IMR-90 (cell line): Measurements from ENCODE around the gene BRAF. TPM values are rescaled to one million over a fixed set of nuclear protein-coding genes. Genes with fewer than 3 reads are reported as not detected.

Experiments used
- ATAC-seq: fragments of 200-7000 bp; cut with Tn5 transposase; 2 replicates; pipeline ENCODE4 v1.9.1; 2020; ENCODE audit warnings: low read depth, mild to moderate bottlenecking, moderate library complexity
- BruUV-seq: library from RNA; stranded (reverse); fragments of 400-500 nt; replicated peaks from 2 replicates; lab custom pipeline; 2021; lab: Mats Ljungman, UMichigan
- CTCF ChIA-PET: fragments of 300-600 bp; formaldehyde crosslinking; extraction: SDS; loops from one replicate; lab custom pipeline; 2021; ENCODE audit warnings: antibody characterized with exemption; lab: Yijun Ruan, JAX
- POLR2A ChIA-PET: fragments of 300-600 bp; sonication (Branson Sonifier 250); formaldehyde crosslinking; loops from one replicate; lab custom pipeline; 2022; ENCODE audit warnings: antibody characterized with exemption; ENCODE audit not compliant: unreplicated experiment; lab: Charles Lee
- DNase-seq: peaks from one replicate; pipeline ENCODE4 v3.0.0; 2013
- H2AFZ ChIP-seq: replicated peaks from 2 replicates; pipeline ENCODE3; 2013; ENCODE audit warnings: low read length, mild to moderate bottlenecking; ENCODE audit not compliant: poor library complexity
- H2AK5ac ChIP-seq: 2 replicates; pipeline ENCODE4 v1.6.1; 2013; ENCODE audit warnings: low read depth, low read length, inconsistent platforms
- H2AK9ac ChIP-seq: replicated peaks from 2 replicates; pipeline ENCODE3; 2013; ENCODE audit warnings: mild to moderate bottlenecking, low read depth, low read length, moderate library complexity; ENCODE audit not compliant: poor library complexity
- H2BK120ac ChIP-seq: 2 replicates; pipeline ENCODE4 v1.6.1; 2013; ENCODE audit warnings: low read depth, low read length, inconsistent platforms
- H2BK15ac ChIP-seq: 3 replicates; pipeline ENCODE4 v1.6.1; 2013; ENCODE audit warnings: low read depth, low read length, inconsistent platforms
- H2BK20ac ChIP-seq: 2 replicates; pipeline ENCODE4 v1.6.1; 2013; ENCODE audit warnings: low read depth, mild to moderate bottlenecking, inconsistent platforms, low read length, moderate library complexity
- H2BK5ac ChIP-seq: 2 replicates; pipeline ENCODE4 v1.6.1; 2013; ENCODE audit warnings: mild to moderate bottlenecking, low read depth, low read length, inconsistent platforms; ENCODE audit not compliant: poor library complexity, severe bottlenecking
- H3K14ac ChIP-seq: replicated peaks from 2 replicates; pipeline ENCODE4 v1.6.1; 2013; ENCODE audit warnings: low read depth, low read length, inconsistent platforms
- H3K18ac ChIP-seq: 2 replicates; pipeline ENCODE4 v1.6.1; 2013; ENCODE audit warnings: low read depth, low read length, control low read depth
- H3K23ac ChIP-seq: 2 replicates; pipeline ENCODE4 v1.6.1; 2013; ENCODE audit warnings: low read depth, low read length, inconsistent platforms
- H3K27ac ChIP-seq: 2 replicates; pipeline ENCODE4 v1.5.1; 2013; ENCODE audit warnings: mild to moderate bottlenecking, control low read depth, low read length; ENCODE audit not compliant: insufficient read depth
- H3K27me3 ChIP-seq: 2 replicates; pipeline ENCODE4 v1.6.1; 2013; ENCODE audit warnings: low read length; ENCODE audit not compliant: control insufficient read depth, insufficient read depth
- H3K36me3 ChIP-seq: 2 replicates; pipeline ENCODE4 v1.6.1; 2013; ENCODE audit warnings: low read length, mixed read lengths; ENCODE audit not compliant: control insufficient read depth, insufficient read depth
- H3K4ac ChIP-seq: 2 replicates; pipeline ENCODE4 v1.6.1; 2013; ENCODE audit warnings: low read depth, low read length, inconsistent platforms
- H3K4me1 ChIP-seq: 2 replicates; pipeline ENCODE4 v1.6.1; 2013; ENCODE audit warnings: low read length, mixed read lengths; ENCODE audit not compliant: control insufficient read depth, insufficient read depth
- H3K4me2 ChIP-seq: 2 replicates; pipeline ENCODE4 v1.6.1; 2013; ENCODE audit warnings: low read depth, mild to moderate bottlenecking, control low read depth, low read length, moderate library complexity
- H3K4me3 ChIP-seq: 2 replicates; pipeline ENCODE4 v1.5.1; 2013; ENCODE audit warnings: low read depth, mild to moderate bottlenecking, control low read depth, low read length, moderate library complexity; ENCODE audit not compliant: insufficient read depth
- H3K56ac ChIP-seq: 2 replicates; pipeline ENCODE4 v1.6.1; 2013; ENCODE audit warnings: low read length, inconsistent platforms; ENCODE audit not compliant: insufficient read depth; ENCODE audit errors: extremely low read depth
- H3K79me1 ChIP-seq, 2 experiments: 2 replicates each; pipeline ENCODE4 v1.6.1; 2013; ENCODE audit warnings: low read length in 2 of 2, inconsistent platforms in 1 of 2, low read depth in 1 of 2
- H3K9ac ChIP-seq: 2 replicates; pipeline ENCODE4 v1.6.1; 2013; ENCODE audit warnings: low read depth, low read length, control low read depth
- H3K9me1 ChIP-seq: 2 replicates; pipeline ENCODE4 v1.6.1; 2013; ENCODE audit warnings: low read length, inconsistent platforms; ENCODE audit not compliant: insufficient read depth
- H3K9me3 ChIP-seq: 2 replicates; pipeline ENCODE4 v1.6.1; 2013; ENCODE audit warnings: low read length; ENCODE audit not compliant: control insufficient read depth, insufficient read depth
- H4K20me1 ChIP-seq: 2 replicates; pipeline ENCODE4 v1.6.1; 2013; ENCODE audit warnings: low read length, inconsistent platforms; ENCODE audit not compliant: insufficient read depth
- H4K5ac ChIP-seq: 2 replicates; pipeline ENCODE4 v1.6.1; 2013; ENCODE audit warnings: mild to moderate bottlenecking, low read depth, low read length, control low read depth
- H4K8ac ChIP-seq, 2 experiments: 2 replicates each; pipeline ENCODE4 v1.6.1; 2013; ENCODE audit warnings: low read depth in 2 of 2, low read length in 2 of 2, control low read depth in 1 of 2, inconsistent platforms in 1 of 2
- H4K91ac ChIP-seq: 2 replicates; pipeline ENCODE4 v1.6.1; 2013; ENCODE audit warnings: low read depth, low read length, inconsistent platforms; ENCODE audit not compliant: insufficient read depth
- FOS ChIP-seq: fragments of 150-350 bp; IDR thresholded peaks from 2 replicates; pipeline ENCODE4 v1.6.1; 2016; ENCODE audit warnings: low read depth, low read length
- POLR2A ChIP-seq: IDR thresholded peaks from 2 replicates; pipeline ENCODE4 v1.6.1; 2012; ENCODE audit warnings: mild to moderate bottlenecking, low read depth, low read length
- RAD21 ChIP-seq: IDR thresholded peaks from 2 replicates; pipeline ENCODE4 v1.6.1; 2012; ENCODE audit warnings: low read length, improper control_type of control experiment
- RCOR1 ChIP-seq: IDR thresholded peaks from 2 replicates; pipeline ENCODE4 v1.6.1; 2012; ENCODE audit warnings: mild to moderate bottlenecking, low read length, improper control_type of control experiment; ENCODE audit not compliant: insufficient replicate concordance
- RFX5 ChIP-seq: IDR thresholded peaks from 2 replicates; pipeline ENCODE4 v1.8.0; 2012; ENCODE audit warnings: low read depth, mild to moderate bottlenecking, low read length, moderate library complexity
- SMC3 ChIP-seq: fragments of 150-350 bp; IDR thresholded peaks from 2 replicates; pipeline ENCODE4 v1.6.1; 2016; ENCODE audit warnings: low read depth, mild to moderate bottlenecking, antibody characterized with exemption, low read length, moderate library complexity
- WGBS, 2 experiments: methylation state at CpG; one replicate each; pipeline versions ENCODE4 v1.1.5 to v1.1.7; 2013; ENCODE audit warnings: missing lambda C conversion rate in 2 of 2; ENCODE audit not compliant: insufficient read length in 1 of 2; ENCODE audit errors: extremely low coverage in 2 of 2; 5-methylcytosine and 5-hydroxymethylcytosine counted together
- dilution Hi-C: fragments of 300-500 bp; cut with HindIII; formaldehyde crosslinking; loops from one replicate; pipeline ENCODE4 v1.14.3; 2018; ENCODE audit warnings: low sequenced_read_pairs; ENCODE audit not compliant: unreplicated experiment
- in situ Hi-C: fragments of 300-500 bp; cut with MboI; formaldehyde crosslinking; loops from 3 replicates; pipeline ENCODE4 v1.14.3; 2019; ENCODE audit warnings: low sequenced_read_pairs, inconsistent platforms, mixed read lengths
- intact Hi-C: fragments of 100-400 bp; cut with micrococcal nuclease; formaldehyde crosslinking; loops from 2 replicates; pipeline ENCODE4 v1.10.0; 2022
- polyA plus RNA-seq, 3 experiments: library from polyadenylated mRNA; depleted of rRNA; stranded (reverse); fragments of >200 nt; gene quantifications; 2 replicates each; pipeline ENCODE4 v1.2.3, GENCODE V29; 2012; ENCODE audit warnings: low replicate concordance in 1 of 3
- total RNA-seq: library from RNA; depleted of rRNA; stranded (reverse); fragments of >200 nt; gene quantifications from 2 replicates; pipeline ENCODE4 v1.2.3, GENCODE V29; 2012
- TF ChIP-seq, protein P1 (sequence below): conservative IDR thresholded peaks from 2 replicates; pipeline ENCODE4 v1.5.1; 2012; ENCODE audit warnings: mild to moderate bottlenecking, low read depth, low read length, improper control_type of control experiment
- TF ChIP-seq, protein P2 (sequence below): fragments of 150-350 bp; IDR thresholded peaks from 2 replicates; pipeline ENCODE4 v1.6.1; 2016; ENCODE audit warnings: low read depth, mild to moderate bottlenecking, low read length, moderate library complexity, borderline replicate concordance

The BRAF gene
- total and polyA plus RNA-seq, 2 of the 4 experiments (the other 2 are of a cell fraction): 5.7 to 12.9 TPM

DNA sequence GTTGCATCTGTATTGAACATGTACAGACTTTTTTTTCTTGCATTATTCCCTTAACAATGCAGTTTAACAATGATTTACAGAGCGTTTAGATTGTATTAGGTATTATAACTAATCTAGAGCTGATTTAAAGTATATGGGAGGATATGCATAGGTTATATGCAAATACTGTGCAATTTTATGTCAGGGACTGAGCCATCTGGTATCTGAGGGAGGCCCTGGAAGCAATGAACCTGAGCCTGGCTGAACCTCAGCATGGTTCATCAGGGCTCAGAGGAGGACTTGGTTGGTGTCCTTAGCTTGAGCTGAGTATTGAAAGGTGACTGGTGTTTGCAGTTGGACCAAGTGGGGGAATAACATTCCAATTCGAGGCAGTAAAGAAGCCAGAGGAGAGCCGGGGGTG, 247.2 kb downstream of the BRAF start:
- Histone ChIP-seq H3K23ac (no peak overlapping the region), H3K14ac (no peak overlapping the region), H3K4ac (no peak overlapping the region), H2AK9ac (no peak overlapping the region), H3K36me3 (peaks cover 5% of the 10 kb centered on the region), H3K9ac (no peak overlapping the region), H3K9me1 (peaks cover 4% of the 10 kb centered on the region; the same call in 1 of the 2 replicates), H4K20me1 (no peaks in the 10 kb centered on the region), H3K79me1 (peaks cover 4 to 6% of the 10 kb centered on the region in 2 experiments; a peak in 1 of 4 replicates), H2BK5ac (no peak overlapping the region), H2AFZ (no peak overlapping the region), H4K8ac (no peak overlapping the region), H3K4me2 (no peak overlapping the region), H4K91ac (no peak overlapping the region), H2BK15ac (no peak overlapping the region), H4K5ac (no peak overlapping the region), H3K9me3 (no peaks in the 10 kb centered on the region), H3K4me3 (no peak overlapping the region), H2AK5ac (no peak overlapping the region), H2BK120ac (no peak overlapping the region), H3K56ac (no peak overlapping the region), H2BK20ac (no peak overlapping the region), H3K27ac (no peak overlapping the region), H3K18ac (no peak overlapping the region), H3K27me3 (no peaks in the 10 kb centered on the region), H3K4me1 (0 out of 2 replicates have a peak, but pooled peaks cover 2% of the 10 kb centered on the region)
- DNase-seq: no peak
- 90% methylated on average over 2 of the region's 3 CpGs; no CpG with 5 or more reads in 1 of the 2 experiments for WGBS, 2 experiments
- ChIA-PET POLR2A (no interaction called here), CTCF (interaction anchor here (0.6 kb wide), 1 partner anchor 916 kb away, joined by 3 read pairs; no protein-coding TSS in a partner anchor)
- in situ Hi-C loops (no loop called here), dilution Hi-C loops (no loop called here), intact Hi-C loops (loop anchor here (5.0 kb wide), 1 partner anchor 855 kb away; no protein-coding TSS in a partner anchor)
- no TSS peak for BruUV-seq
- TF ChIP-seq RAD21: no peak
- TF ChIP-seq RFX5: no peak
- TF ChIP-seq, protein P1, sequence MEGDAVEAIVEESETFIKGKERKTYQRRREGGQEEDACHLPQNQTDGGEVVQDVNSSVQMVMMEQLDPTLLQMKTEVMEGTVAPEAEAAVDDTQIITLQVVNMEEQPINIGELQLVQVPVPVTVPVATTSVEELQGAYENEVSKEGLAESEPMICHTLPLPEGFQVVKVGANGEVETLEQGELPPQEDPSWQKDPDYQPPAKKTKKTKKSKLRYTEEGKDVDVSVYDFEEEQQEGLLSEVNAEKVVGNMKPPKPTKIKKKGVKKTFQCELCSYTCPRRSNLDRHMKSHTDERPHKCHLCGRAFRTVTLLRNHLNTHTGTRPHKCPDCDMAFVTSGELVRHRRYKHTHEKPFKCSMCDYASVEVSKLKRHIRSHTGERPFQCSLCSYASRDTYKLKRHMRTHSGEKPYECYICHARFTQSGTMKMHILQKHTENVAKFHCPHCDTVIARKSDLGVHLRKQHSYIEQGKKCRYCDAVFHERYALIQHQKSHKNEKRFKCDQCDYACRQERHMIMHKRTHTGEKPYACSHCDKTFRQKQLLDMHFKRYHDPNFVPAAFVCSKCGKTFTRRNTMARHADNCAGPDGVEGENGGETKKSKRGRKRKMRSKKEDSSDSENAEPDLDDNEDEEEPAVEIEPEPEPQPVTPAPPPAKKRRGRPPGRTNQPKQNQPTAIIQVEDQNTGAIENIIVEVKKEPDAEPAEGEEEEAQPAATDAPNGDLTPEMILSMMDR: no peak
- TF ChIP-seq RCOR1: no peak
- no peak for TF ChIP-seq SMC3
- TF ChIP-seq FOS: no peak
- TF ChIP-seq, protein P2, sequence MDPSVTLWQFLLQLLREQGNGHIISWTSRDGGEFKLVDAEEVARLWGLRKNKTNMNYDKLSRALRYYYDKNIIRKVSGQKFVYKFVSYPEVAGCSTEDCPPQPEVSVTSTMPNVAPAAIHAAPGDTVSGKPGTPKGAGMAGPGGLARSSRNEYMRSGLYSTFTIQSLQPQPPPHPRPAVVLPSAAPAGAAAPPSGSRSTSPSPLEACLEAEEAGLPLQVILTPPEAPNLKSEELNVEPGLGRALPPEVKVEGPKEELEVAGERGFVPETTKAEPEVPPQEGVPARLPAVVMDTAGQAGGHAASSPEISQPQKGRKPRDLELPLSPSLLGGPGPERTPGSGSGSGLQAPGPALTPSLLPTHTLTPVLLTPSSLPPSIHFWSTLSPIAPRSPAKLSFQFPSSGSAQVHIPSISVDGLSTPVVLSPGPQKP: no peak
- TF ChIP-seq POLR2A: no peak
- ATAC-seq: no peak
